Neural cell (in vitro differentiated cells): ENCODE data around the gene DUSP19.

Experiments used
- EP300 ChIP-seq: fragments of 450-650 bp; conservative IDR thresholded peaks from 2 replicates; pipeline ENCODE4 v1.6.1; 2014; ENCODE audit warnings: antibody characterized with exemption, mild to moderate bottlenecking, moderate library complexity; ENCODE audit not compliant: poor library complexity, severe bottlenecking
- EZH2 ChIP-seq: fragments of 200-600, 300-800 bp; shearing (Covaris generic), sonication (generic); IDR thresholded peaks from 2 replicates; pipeline ENCODE4 v1.6.1; 2014; ENCODE audit warnings: antibody characterized with exemption, low read length, borderline replicate concordance, mild to moderate bottlenecking; ENCODE audit not compliant: insufficient read depth, poor library complexity, severe bottlenecking
- POLR2AphosphoS5 ChIP-seq: IDR thresholded peaks from 2 replicates; pipeline ENCODE4 v1.6.1; 2012
- TAF1 ChIP-seq: IDR thresholded peaks from 2 replicates; pipeline ENCODE4 v1.6.1; 2012; ENCODE audit warnings: low read depth
- TF ChIP-seq, protein P1 (sequence below): fragments of 450-650 bp; IDR thresholded peaks from 2 replicates; pipeline ENCODE4 v1.5.1; 2014; ENCODE audit warnings: antibody characterized with exemption, mild to moderate bottlenecking, moderate library complexity; ENCODE audit not compliant: poor library complexity, severe bottlenecking
- TF ChIP-seq, protein P2 (sequence below): IDR thresholded peaks from 2 replicates; pipeline ENCODE4 v1.6.1; 2012; ENCODE audit warnings: borderline replicate concordance

DNA sequence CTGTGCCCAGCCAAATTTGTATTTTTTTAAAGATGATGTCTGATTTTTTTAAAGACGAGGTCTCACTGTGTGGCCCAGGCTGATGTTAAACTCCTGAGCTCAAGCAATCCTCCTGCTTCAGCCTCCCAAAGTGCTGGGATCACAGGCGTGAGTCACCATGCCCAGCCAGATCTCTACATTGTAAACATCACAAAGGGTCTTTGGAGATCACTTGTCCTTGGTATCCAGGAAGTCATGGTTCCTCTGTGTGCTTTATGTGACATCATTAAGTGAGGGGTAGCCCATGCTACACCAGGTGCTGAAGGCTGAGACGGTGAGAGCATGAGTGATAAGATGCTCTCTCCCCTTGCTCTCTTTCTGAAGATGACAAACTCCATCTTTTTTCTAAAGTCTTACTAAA lies 38.7 kb downstream of the DUSP19 start:
- TF ChIP-seq, protein P1, sequence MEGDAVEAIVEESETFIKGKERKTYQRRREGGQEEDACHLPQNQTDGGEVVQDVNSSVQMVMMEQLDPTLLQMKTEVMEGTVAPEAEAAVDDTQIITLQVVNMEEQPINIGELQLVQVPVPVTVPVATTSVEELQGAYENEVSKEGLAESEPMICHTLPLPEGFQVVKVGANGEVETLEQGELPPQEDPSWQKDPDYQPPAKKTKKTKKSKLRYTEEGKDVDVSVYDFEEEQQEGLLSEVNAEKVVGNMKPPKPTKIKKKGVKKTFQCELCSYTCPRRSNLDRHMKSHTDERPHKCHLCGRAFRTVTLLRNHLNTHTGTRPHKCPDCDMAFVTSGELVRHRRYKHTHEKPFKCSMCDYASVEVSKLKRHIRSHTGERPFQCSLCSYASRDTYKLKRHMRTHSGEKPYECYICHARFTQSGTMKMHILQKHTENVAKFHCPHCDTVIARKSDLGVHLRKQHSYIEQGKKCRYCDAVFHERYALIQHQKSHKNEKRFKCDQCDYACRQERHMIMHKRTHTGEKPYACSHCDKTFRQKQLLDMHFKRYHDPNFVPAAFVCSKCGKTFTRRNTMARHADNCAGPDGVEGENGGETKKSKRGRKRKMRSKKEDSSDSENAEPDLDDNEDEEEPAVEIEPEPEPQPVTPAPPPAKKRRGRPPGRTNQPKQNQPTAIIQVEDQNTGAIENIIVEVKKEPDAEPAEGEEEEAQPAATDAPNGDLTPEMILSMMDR, result no peak
- TF ChIP-seq EZH2, result no peak
- TF ChIP-seq EP300, result no peak
- TF ChIP-seq TAF1, result no peak
- no peak for TF ChIP-seq POLR2AphosphoS5
- TF ChIP-seq, protein P2, sequence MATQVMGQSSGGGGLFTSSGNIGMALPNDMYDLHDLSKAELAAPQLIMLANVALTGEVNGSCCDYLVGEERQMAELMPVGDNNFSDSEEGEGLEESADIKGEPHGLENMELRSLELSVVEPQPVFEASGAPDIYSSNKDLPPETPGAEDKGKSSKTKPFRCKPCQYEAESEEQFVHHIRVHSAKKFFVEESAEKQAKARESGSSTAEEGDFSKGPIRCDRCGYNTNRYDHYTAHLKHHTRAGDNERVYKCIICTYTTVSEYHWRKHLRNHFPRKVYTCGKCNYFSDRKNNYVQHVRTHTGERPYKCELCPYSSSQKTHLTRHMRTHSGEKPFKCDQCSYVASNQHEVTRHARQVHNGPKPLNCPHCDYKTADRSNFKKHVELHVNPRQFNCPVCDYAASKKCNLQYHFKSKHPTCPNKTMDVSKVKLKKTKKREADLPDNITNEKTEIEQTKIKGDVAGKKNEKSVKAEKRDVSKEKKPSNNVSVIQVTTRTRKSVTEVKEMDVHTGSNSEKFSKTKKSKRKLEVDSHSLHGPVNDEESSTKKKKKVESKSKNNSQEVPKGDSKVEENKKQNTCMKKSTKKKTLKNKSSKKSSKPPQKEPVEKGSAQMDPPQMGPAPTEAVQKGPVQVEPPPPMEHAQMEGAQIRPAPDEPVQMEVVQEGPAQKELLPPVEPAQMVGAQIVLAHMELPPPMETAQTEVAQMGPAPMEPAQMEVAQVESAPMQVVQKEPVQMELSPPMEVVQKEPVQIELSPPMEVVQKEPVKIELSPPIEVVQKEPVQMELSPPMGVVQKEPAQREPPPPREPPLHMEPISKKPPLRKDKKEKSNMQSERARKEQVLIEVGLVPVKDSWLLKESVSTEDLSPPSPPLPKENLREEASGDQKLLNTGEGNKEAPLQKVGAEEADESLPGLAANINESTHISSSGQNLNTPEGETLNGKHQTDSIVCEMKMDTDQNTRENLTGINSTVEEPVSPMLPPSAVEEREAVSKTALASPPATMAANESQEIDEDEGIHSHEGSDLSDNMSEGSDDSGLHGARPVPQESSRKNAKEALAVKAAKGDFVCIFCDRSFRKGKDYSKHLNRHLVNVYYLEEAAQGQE, result no peak
